Myocyte (in vitro differentiated cells): ENCODE data around the gene MRPL30. TPM values are rescaled to one million over a fixed set of nuclear protein-coding genes. Genes with fewer than 3 reads are reported as not detected.
A peak's percentile ranks its signal among the peaks of the same experiment; 100 is the strongest.
"Not testable (repeated sequence)": the region's sequence is repeated elsewhere in the genome, so short reads cannot be mapped to it uniquely, and the experiment has no call there.

ENCODE experiments used
- DNase-seq: peaks from one replicate; pipeline ENCODE4 v3.0.0-alpha.2; 2012; ENCODE audit warnings: low read depth
- polyA plus RNA-seq: library from polyadenylated mRNA; unstranded; fragments of >200 nt; gene quantifications from one replicate; pipeline ENCODE4 v1.2.1, GENCODE V29; 2012; ENCODE audit warnings: missing spikeins
- total RNA-seq: library from RNA; depleted of rRNA; stranded (reverse); fragments of >200 nt; gene quantifications from 2 replicates; pipeline ENCODE4 v1.2.3, GENCODE V29; 2014

MRPL30 gene
- 53.2 and 65.8 TPM in 2 replicates for total RNA-seq
- polyA plus RNA-seq = 20.5 TPM

- peak; percentile 97 for DNase-seq
These were observed at the start of gene MRPL30, which contains the start of gene MITD1 for GRCh38 chr2:99180755-99181623. Gene MRPL30, plus strand, starts transcription at chr2:99181184. Its CDS starts 5,020 bp downstream, at chr2:99186204. Gene MITD1, minus strand, starts transcription at chr2:99181058. Its CDS starts 77 bp downstream, at chr2:99180981.

- not testable (repeated sequence) for DNase-seq
These were observed 45.9 kb upstream of the MRPL30 start for GRCh38 chr2:99135044-99135556.

GRCh38 chr2:99139003-99139402, 42.0 kb upstream of the MRPL30 start:
- no peak for DNase-seq

GRCh38 chr2:99140056-99140859, 40.7 kb upstream of the MRPL30 start:
- peak; percentile 57 for DNase-seq

- no peak for DNase-seq
These were observed 40.2 kb upstream of the MRPL30 start for GRCh38 chr2:99140860-99141109.

GRCh38 chr2:99141110-99142108, 39.6 kb upstream of the MRPL30 start, which contains the start of gene C2orf15:
Gene C2orf15, plus strand, starts transcription at chr2:99141707. Its CDS starts 8,852 bp downstream, at chr2:99150559.
- peak; percentile 92 for DNase-seq

- DNase-seq = no peak
These were observed 30.3 kb upstream of the MRPL30 start for GRCh38 chr2:99150706-99151105.

GRCh38 chr2:99152199-99152895, 28.6 kb upstream of the MRPL30 start:
- no peak for DNase-seq

- DNase-seq = peak; percentile 10
These were observed 26.9 kb upstream of the MRPL30 start for GRCh38 chr2:99153921-99154604.

GRCh38 chr2:99154643-99155536, 26.1 kb upstream of the MRPL30 start, which contains the start of the genes LIPT1 and TSGA10:
Gene LIPT1, plus strand, starts transcription at chr2:99154967. Its CDS starts 6,991 bp downstream, at chr2:99161958.
Gene TSGA10, minus strand, starts transcription at chr2:99154942. Its CDS starts 45,503 bp downstream, at chr2:99109439.
- DNase-seq = peak; percentile 93

GRCh38 chr2:99156891-99157290, 24.1 kb upstream of the MRPL30 start:
- no peak for DNase-seq

- DNase-seq = no peak
These were observed 22.4 kb upstream of the MRPL30 start for GRCh38 chr2:99158599-99158998.

- no peak for DNase-seq
These were observed 21.4 kb upstream of the MRPL30 start for GRCh38 chr2:99159594-99159993.

GRCh38 chr2:99166218-99166617, 14.8 kb upstream of the MRPL30 start:
- no peak for DNase-seq

- DNase-seq = no peak
These were observed 11.4 kb upstream of the MRPL30 start for GRCh38 chr2:99169534-99169933.

GRCh38 chr2:99171377-99172140, 9.4 kb upstream of the MRPL30 start:
- no peak for DNase-seq

- DNase-seq = peak; percentile 13
These were observed 628 bp downstream of the MRPL30 start for GRCh38 chr2:99181624-99182000.
